HepG2 (cell line): ENCODE data around the gene C19orf85. TPM values are rescaled to one million over a fixed set of nuclear protein-coding genes. Genes with fewer than 3 reads are reported as not detected.
A peak's percentile ranks its signal among the peaks of the same experiment; 100 is the strongest.

ENCODE experiments used
- ATAD3A ChIP-seq: sonication (generic); formaldehyde crosslinking; IDR thresholded peaks from 2 replicates; pipeline ENCODE4 v1.4.0; 2020; ENCODE audit warnings: missing genetic modification reagents
- HMG20B ChIP-seq: conservative IDR thresholded peaks from 2 replicates; pipeline ENCODE4 v1.6.1; 2016; ENCODE audit warnings: missing genetic modification reagents, missing compliant biosample characterization
- RXRA ChIP-seq: sonication (generic); formaldehyde crosslinking; IDR thresholded peaks from 2 replicates; pipeline ENCODE4 v1.5.1; 2020; ENCODE audit warnings: missing genetic modification reagents
- SKI ChIP-seq: fragments of 450-650 bp; IDR thresholded peaks from one replicate; pipeline ENCODE4 v1.6.1; 2018; ENCODE audit warnings: mild to moderate bottlenecking; ENCODE audit not compliant: partially characterized antibody
- TRIM22 ChIP-seq: fragments of 450-650 bp; IDR thresholded peaks from 2 replicates; pipeline ENCODE4 v1.6.1; 2017
- XBP1 ChIP-seq: sonication (generic); formaldehyde crosslinking; IDR thresholded peaks from 2 replicates; pipeline ENCODE4 v1.5.0; 2020; ENCODE audit warnings: missing genetic modification reagents
- ZBTB44 ChIP-seq: sonication (generic); formaldehyde crosslinking; IDR thresholded peaks from 2 replicates; pipeline ENCODE4 v1.4.0; 2020; ENCODE audit warnings: missing genetic modification reagents
- ZIK1 ChIP-seq: sonication (generic); formaldehyde crosslinking; IDR thresholded peaks from 2 replicates; pipeline ENCODE4 v1.5.0; 2020; ENCODE audit warnings: mild to moderate bottlenecking, low read depth, missing genetic modification reagents, borderline replicate concordance
- ZNF224 ChIP-seq: sonication (generic); formaldehyde crosslinking; IDR thresholded peaks from 2 replicates; pipeline ENCODE4 v1.5.0; 2020; ENCODE audit warnings: mild to moderate bottlenecking, missing genetic modification reagents
- ZNF768 ChIP-seq: sonication (generic); formaldehyde crosslinking; IDR thresholded peaks from 2 replicates; pipeline ENCODE4 v1.4.0; 2020; ENCODE audit warnings: missing genetic modification reagents
- polyA plus RNA-seq, 8 experiments: library from polyadenylated mRNA; depleted of rRNA in 3 of 8; stranded (reverse) in 7 of 8; unstranded in 1 of 8; fragments of >200 nt; fragmentation: Illumina TruSeq in 4 of 8; extraction: Trizol in 4 of 8; gene quantifications; 2 replicates each; pipeline versions ENCODE4 v1.2.1 to v1.2.3, GENCODE V29; 2011 to 2016; ENCODE audit warnings: low read depth in 4 of 8, missing spikeins in 1 of 8, mixed read lengths in 1 of 8; ENCODE audit not compliant: insufficient read depth in 1 of 8
- total RNA-seq, 5 experiments: library from RNA; depleted of rRNA; stranded (reverse); fragments of >200 nt; fragmentation: Illumina TruSeq; extraction: Trizol; gene quantifications; 2 replicates each; pipeline ENCODE4 v1.2.3, GENCODE V29; 2016; ENCODE audit warnings: low read depth in 1 of 5
- TF ChIP-seq, protein P1 (sequence below): sonication (generic); formaldehyde crosslinking; IDR thresholded peaks from 2 replicates; pipeline ENCODE4 v1.4.0; 2020; ENCODE audit warnings: missing genetic modification reagents
- TF ChIP-seq, protein P2 (sequence below): sonication (generic); formaldehyde crosslinking; IDR thresholded peaks from 2 replicates; pipeline ENCODE4 v1.4.0; 2020; ENCODE audit warnings: missing genetic modification reagents
- TF ChIP-seq, protein P3 (sequence below), 2 experiments: sonication (generic) in 1 of 2; formaldehyde crosslinking in 1 of 2; IDR thresholded peaks; 2 replicates each; pipeline versions ENCODE4 v1.4.0 to v1.6.1; 2018 to 2020; ENCODE audit warnings: missing genetic modification reagents in 2 of 2, borderline replicate concordance in 1 of 2, low read depth in 1 of 2, mild to moderate bottlenecking in 1 of 2, missing biosample characterization in 1 of 2
- TF ChIP-seq, protein P4 (sequence below): sonication (generic); formaldehyde crosslinking; IDR thresholded peaks from 2 replicates; pipeline ENCODE4 v1.8.0; 2022; ENCODE audit warnings: mild to moderate bottlenecking, missing genetic modification reagents, borderline replicate concordance
- TF ChIP-seq, protein P5 (sequence below): conservative IDR thresholded peaks from 2 replicates; pipeline ENCODE4 v1.6.1; 2018; ENCODE audit warnings: missing genetic modification reagents

Gene C19orf85
- total and polyA plus RNA-seq, 2 of the 13 experiments (the other 11 are each of a cell fraction or from before 2014, with no cell fraction given) = not detected

- TF ChIP-seq, protein P1, sequence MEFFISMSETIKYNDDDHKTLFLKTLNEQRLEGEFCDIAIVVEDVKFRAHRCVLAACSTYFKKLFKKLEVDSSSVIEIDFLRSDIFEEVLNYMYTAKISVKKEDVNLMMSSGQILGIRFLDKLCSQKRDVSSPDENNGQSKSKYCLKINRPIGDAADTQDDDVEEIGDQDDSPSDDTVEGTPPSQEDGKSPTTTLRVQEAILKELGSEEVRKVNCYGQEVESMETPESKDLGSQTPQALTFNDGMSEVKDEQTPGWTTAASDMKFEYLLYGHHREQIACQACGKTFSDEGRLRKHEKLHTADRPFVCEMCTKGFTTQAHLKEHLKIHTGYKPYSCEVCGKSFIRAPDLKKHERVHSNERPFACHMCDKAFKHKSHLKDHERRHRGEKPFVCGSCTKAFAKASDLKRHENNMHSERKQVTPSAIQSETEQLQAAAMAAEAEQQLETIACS (CRISPR knock-in tag) = peak; percentile 54
- TF ChIP-seq SKI (no peak), RXRA (CRISPR knock-in tag) (peak; percentile 70), XBP1 (CRISPR knock-in tag) (no peak), ZBTB44 (CRISPR knock-in tag) (no peak), HMG20B (CRISPR knock-in tag) (peak; percentile 15; the same call in 1 of the 2 replicates), TRIM22 (no peak), ZNF768 (peak; percentile 54; the same call in 1 of the 2 replicates), ATAD3A (CRISPR knock-in tag) (no peak), ZNF224 (CRISPR knock-in tag) (peak; percentile 43; the same call in 1 of the 2 replicates), ZIK1 (CRISPR knock-in tag) (peak; percentile 38; the same call in 1 of the 2 replicates)
- TF ChIP-seq, protein P2, sequence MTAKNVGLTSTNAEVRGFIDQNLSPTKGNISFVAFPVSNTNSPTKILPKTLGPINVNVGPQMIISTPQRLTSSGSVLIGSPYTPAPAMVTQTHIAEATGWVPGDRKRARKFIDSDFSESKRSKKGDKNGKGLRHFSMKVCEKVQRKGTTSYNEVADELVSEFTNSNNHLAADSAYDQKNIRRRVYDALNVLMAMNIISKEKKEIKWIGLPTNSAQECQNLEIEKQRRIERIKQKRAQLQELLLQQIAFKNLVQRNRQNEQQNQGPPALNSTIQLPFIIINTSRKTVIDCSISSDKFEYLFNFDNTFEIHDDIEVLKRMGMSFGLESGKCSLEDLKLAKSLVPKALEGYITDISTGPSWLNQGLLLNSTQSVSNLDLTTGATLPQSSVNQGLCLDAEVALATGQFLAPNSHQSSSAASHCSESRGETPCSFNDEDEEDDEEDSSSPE (CRISPR knock-in tag) = peak; percentile 94
- TF ChIP-seq, protein P3, sequence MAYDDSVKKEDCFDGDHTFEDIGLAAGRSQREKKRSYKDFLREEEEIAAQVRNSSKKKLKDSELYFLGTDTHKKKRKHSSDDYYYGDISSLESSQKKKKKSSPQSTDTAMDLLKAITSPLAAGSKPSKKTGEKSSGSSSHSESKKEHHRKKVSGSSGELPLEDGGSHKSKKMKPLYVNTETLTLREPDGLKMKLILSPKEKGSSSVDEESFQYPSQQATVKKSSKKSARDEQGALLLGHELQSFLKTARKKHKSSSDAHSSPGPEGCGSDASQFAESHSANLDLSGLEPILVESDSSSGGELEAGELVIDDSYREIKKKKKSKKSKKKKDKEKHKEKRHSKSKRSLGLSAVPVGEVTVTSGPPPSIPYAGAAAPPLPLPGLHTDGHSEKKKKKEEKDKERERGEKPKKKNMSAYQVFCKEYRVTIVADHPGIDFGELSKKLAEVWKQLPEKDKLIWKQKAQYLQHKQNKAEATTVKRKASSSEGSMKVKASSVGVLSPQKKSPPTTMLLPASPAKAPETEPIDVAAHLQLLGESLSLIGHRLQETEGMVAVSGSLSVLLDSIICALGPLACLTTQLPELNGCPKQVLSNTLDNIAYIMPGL (CRISPR knock-in tag; IDR thresholded peaks at IDR 0.05; ENCODE audit: borderline replicate concordance in 1 of 2, low read depth in 1 of 2) = peak; percentile 51 to 59; a peak in 3 of 4 replicates
- TF ChIP-seq, protein P4, sequence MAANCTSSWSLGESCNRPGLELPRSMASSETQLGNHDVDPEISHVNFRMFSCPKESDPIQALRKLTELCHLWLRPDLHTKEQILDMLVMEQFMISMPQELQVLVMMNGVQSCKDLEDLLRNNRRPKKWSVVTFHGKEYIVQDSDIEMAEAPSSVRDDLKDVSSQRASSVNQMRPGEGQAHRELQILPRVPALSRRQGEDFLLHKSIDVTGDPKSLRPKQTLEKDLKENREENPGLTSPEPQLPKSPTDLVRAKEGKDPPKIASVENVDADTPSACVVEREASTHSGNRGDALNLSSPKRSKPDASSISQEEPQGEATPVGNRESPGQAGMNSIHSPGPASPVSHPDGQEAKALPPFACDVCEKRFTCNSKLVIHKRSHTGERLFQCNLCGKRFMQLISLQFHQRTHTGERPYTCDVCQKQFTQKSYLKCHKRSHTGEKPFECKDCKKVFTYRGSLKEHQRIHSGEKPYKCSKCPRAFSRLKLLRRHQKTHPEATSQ (CRISPR knock-in tag) = no peak
- TF ChIP-seq, protein P5, sequence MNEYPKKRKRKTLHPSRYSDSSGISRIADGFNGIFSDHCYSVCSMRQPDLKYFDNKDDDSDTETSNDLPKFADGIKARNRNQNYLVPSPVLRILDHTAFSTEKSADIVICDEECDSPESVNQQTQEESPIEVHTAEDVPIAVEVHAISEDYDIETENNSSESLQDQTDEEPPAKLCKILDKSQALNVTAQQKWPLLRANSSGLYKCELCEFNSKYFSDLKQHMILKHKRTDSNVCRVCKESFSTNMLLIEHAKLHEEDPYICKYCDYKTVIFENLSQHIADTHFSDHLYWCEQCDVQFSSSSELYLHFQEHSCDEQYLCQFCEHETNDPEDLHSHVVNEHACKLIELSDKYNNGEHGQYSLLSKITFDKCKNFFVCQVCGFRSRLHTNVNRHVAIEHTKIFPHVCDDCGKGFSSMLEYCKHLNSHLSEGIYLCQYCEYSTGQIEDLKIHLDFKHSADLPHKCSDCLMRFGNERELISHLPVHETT (CRISPR knock-in tag) = peak; percentile 98
Measured at GRCh38 chr19:55476100-55476775, 11.7 kb upstream of the C19orf85 start, which contains the start of gene ZNF628 (continued).
